GM12873 (cell line): ENCODE results near the gene NEK1.

Experiments used
- CTCF ChIP-seq: IDR thresholded peaks from 2 replicates; pipeline ENCODE4 v1.5.1; 2012; ENCODE audit warnings: low read depth, mild to moderate bottlenecking, moderate library complexity, low read length, control low read depth; ENCODE audit not compliant: insufficient read depth; ENCODE audit errors: missing control alignments

Gene NEK1

GRCh38 chr4:169557061-169557636 is 55.2 kb downstream of the NEK1 start:
- no peak for TF ChIP-seq CTCF

GRCh38 chr4:169540774-169541173 is 71.6 kb downstream of the NEK1 start:
- no peak for TF ChIP-seq CTCF

GRCh38 chr4:169530048-169530447 is 82.3 kb downstream of the NEK1 start:
- TF ChIP-seq CTCF: no peak

DNA sequence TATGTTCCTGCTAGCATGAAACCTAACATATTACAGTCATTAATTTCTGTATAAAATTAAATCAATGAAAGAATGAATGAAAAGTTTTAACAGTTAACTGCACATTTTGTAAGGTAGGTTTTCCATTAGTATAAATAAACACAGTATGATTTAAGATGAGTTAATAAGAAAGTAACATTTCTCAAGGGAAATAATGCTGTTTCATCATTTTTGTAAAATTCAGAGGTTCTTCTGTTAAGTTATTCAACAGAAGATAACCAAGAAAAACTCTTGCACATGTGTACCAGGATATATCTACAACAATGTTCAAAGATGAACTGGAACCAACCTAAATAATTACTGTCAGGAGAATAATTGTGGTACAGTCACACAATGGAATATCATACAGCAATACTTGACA is 88.6 kb downstream of the NEK1 start:
- no peak for TF ChIP-seq CTCF

DNA sequence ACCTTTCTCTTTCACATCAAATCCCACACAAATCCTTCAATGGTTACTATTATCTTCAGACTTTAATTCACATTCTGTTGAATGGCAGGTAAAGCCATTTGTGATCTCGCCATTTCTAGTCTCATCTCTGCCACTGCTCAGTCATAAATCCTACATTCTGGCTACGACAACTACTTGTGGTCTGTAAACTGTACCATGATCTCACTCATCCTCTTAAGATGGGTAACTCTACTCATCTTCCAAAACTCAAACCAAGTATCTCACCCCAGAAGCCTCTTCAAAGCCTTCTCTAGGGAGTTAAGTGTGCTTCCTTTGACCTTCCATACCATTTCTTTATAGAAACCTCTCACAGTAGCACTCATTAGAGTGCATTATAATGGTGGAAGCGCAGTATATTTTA is 101.8 kb downstream of the NEK1 start:
- no peak for TF ChIP-seq CTCF

GRCh38 chr4:169506903-169507302 is 105.5 kb downstream of the NEK1 start:
- no peak for TF ChIP-seq CTCF

- TF ChIP-seq CTCF: no peak
These were observed 119.2 kb downstream of the NEK1 start for GRCh38 chr4:169493164-169493524.
